WI38 (cell line): ENCODE results near the gene PPCS.

Experiments used
- H3K4me3 ChIP-seq: 2 replicates; pipeline ENCODE4 v1.5.1; 2011; ENCODE audit warnings: low read depth, mild to moderate bottlenecking, control low read depth, low read length
- CTCF ChIP-seq: IDR thresholded peaks from 2 replicates; pipeline ENCODE4 v1.5.1; 2012; ENCODE audit warnings: low read depth, mild to moderate bottlenecking, control low read depth, low read length

Gene PPCS

DNA sequence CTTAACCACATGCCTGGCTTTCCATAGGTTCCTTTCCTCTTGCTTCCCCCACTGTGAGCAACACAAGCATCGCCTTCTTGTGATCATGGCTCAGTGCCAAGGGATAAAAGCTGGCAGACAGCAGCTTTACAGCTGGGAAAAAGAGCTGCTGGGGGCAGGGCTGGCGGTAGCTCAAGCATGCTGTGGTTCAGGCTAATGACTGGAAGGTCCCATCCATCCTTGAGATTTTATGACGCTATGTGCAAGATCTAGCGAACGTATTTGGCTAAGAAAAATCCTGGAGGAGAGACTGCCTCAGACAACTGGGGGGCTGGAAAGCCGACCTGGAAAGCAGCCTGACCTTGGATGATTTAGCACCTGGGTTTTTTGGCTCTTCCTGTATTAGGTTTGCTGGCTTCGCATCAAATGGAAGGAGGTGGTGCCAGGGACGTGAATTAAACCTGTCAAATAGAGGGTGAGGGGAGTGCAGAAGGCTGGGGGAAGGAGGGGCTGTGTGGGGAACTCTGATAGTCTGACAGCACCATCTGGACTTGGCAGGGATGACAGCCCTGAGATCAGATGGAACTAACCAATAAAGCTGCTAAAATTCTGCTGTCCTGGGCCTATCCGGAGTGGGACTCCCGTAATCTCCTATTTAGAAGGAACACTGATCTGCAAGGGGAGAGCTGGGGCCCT lies 35.3 kb upstream of the PPCS start:
- H3K4me3 ChIP-seq, result no peak overlapping the region
- TF ChIP-seq CTCF, result no peak

- no peak for TF ChIP-seq CTCF
- no peak overlapping the region for H3K4me3 ChIP-seq
Measured at GRCh38 chr1:42422737-42423136, 33.6 kb upstream of the PPCS start.

- no peak for TF ChIP-seq CTCF
- H3K4me3 ChIP-seq, result no peak overlapping the region
Measured at GRCh38 chr1:42423681-42424080, 32.7 kb upstream of the PPCS start.

- no peak for TF ChIP-seq CTCF
Measured at GRCh38 chr1:42424201-42424600, 32.1 kb upstream of the PPCS start.

DNA sequence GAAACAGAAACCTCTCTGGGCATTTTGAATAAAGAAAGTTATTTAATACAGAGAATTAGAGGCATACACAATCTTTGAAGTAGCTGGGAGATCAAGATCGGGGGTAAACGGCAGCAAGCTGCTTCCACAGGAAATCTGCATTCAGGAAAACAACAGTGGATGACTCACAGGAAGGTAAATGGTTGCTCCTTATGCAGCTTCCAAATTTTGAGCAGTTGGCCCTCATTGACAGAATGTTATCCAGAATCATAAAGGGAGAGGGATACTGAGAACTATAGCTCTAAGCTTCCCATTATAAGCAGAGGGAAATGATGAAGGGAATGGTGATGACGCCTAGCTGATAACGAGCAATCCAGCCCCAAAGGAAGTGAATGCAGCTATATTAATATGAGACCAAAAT lies 29.1 kb upstream of the PPCS start:
- TF ChIP-seq CTCF, result no peak
- H3K4me3 ChIP-seq, result no peak overlapping the region

More at GRCh38 chr1:42424201-42424600, 32.1 kb upstream of the PPCS start:
- H3K4me3 ChIP-seq, result no peak overlapping the region

DNA sequence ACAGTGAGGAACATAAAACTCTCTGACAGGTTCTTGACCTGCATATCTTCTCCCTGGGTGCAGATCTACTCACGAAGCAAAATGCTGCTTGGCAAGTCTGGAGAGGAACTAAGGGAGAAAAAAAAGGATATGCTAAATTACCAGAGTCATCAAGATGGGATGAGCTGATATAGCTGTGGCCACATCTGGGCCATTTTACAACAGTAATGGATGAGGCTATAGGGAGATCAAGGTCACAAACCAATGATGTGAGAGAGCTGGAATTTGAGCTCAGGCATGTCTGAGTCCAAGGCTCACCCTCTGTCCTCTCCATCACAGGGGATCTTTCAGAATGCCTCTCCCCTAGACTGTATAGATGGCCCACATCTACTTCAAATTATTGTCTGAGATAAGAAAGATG lies 26.7 kb upstream of the PPCS start:
- no peak overlapping the region for H3K4me3 ChIP-seq
- no peak for TF ChIP-seq CTCF

GRCh38 chr1:42430286-42431135 lies 25.8 kb upstream of the PPCS start:
- H3K4me3 ChIP-seq, result no peak overlapping the region
- TF ChIP-seq CTCF, result no peak
